Measurements from ENCODE around the gene MADD.

The MADD gene

DNA sequence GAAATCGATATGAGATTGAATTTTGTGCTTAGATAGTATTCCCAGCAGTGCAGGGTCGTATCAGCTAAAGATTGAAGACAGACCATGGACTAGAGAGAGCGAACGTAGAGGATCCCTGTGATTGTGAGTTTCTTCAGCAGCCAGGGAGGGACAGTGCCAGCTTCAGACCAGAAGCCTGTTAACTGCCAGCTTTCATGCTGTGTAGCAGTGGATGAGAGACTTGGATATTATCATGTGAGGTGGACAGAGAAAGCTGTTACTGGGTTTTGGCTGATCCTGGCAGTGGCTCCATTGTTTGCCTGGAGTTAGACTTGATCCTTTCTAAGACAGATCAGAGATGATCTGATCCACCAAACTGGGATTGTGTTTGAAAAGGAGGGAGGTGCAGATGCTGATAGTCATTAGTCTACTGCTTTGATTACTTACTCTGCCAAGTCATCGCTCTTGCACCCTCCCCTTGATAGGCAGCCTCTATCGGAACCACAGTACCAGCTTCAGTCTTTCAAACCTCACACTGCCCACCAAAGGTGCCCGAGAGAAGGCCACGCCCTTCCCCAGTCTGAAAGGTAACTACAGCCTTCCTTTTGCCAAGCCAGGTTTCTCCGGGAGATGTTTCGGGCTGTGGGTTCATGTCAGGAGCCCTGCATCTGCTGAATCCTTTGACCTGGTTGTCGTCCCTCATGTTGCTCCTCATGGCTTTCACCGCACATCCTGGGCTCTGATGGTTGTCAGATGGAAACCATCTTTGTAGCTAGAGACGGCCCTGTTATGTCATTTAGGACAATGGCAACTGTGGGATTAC, 16.2 kb downstream of the MADD start:
- TF ChIP-seq, protein P1, sequence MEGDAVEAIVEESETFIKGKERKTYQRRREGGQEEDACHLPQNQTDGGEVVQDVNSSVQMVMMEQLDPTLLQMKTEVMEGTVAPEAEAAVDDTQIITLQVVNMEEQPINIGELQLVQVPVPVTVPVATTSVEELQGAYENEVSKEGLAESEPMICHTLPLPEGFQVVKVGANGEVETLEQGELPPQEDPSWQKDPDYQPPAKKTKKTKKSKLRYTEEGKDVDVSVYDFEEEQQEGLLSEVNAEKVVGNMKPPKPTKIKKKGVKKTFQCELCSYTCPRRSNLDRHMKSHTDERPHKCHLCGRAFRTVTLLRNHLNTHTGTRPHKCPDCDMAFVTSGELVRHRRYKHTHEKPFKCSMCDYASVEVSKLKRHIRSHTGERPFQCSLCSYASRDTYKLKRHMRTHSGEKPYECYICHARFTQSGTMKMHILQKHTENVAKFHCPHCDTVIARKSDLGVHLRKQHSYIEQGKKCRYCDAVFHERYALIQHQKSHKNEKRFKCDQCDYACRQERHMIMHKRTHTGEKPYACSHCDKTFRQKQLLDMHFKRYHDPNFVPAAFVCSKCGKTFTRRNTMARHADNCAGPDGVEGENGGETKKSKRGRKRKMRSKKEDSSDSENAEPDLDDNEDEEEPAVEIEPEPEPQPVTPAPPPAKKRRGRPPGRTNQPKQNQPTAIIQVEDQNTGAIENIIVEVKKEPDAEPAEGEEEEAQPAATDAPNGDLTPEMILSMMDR (IDR thresholded peaks at IDR 0.05; ENCODE audit: insufficient read depth, low read length, poor library complexity, severe bottlenecking) = no peak
- H3K27me3 ChIP-seq (replicated peaks; ENCODE audit: control insufficient read depth, insufficient read depth, low read length) = no peaks in the 10 kb centered on the region
- no peak for DNase-seq (ENCODE audit: extremely low read depth, insufficient read length)
- no peak overlapping the region for H3K4me3 ChIP-seq (replicated peaks; ENCODE audit: low read depth, low read length)
- H3K36me3 ChIP-seq (ENCODE audit: control insufficient read depth, insufficient read depth, low read length) = peaks cover 50% of the 10 kb centered on the region

DNA sequence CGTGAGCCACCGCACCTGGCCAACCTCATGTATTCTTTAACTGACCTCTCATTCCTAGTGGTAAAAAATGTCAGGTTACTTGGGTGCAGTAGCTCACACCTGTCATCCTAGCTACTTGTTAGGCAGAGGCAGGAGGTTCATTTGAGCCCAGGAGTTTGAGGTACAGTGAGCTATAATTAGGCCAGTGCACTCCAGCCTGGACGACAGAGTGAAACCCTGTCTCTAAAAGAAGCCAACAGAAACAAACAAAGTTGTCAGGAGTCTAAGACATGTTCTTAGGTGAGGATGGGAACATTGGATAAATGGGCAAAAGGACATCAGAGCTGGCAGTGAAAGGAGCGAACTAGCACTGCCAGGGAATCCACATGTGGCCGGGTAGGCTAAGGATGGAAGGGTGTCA, 18.1 kb downstream of the MADD start:
- Histone ChIP-seq H3K27me3 (replicated peaks; ENCODE audit: control insufficient read depth, insufficient read depth, low read length) (no peaks in the 10 kb centered on the region), H3K36me3 (ENCODE audit: control insufficient read depth, insufficient read depth, low read length) (peaks cover 52% of the 10 kb centered on the region), H3K4me3 (replicated peaks; ENCODE audit: low read depth, low read length) (no peak overlapping the region)
- no peak for DNase-seq (ENCODE audit: extremely low read depth, insufficient read length)
- TF ChIP-seq, protein P1 (IDR thresholded peaks at IDR 0.05; ENCODE audit: insufficient read depth, low read length, poor library complexity, severe bottlenecking) = no peak

DNA sequence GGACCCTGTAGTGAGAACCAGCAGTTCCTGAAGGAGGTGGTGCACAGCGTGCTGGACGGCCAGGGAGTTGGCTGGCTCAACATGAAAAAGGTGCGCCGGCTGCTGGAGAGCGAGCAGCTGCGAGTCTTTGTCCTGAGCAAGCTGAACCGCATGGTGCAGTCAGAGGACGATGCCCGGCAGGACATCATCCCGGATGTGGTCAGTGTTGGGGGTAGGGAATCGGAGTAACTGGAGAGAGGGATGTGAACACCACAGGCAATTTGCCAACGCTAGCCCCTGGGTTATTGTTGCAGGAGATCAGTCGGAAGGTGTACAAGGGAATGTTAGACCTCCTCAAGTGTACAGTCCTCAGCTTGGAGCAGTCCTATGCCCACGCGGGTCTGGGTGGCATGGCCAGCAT, 19.9 kb downstream of the MADD start:
- Histone ChIP-seq H3K36me3 (ENCODE audit: control insufficient read depth, insufficient read depth, low read length) (peaks cover 45% of the 10 kb centered on the region), H3K27me3 (replicated peaks; ENCODE audit: control insufficient read depth, insufficient read depth, low read length) (no peaks in the 10 kb centered on the region), H3K4me3 (replicated peaks; ENCODE audit: low read depth, low read length) (no peak overlapping the region)
- DNase-seq (ENCODE audit: extremely low read depth, insufficient read length) = no peak
- TF ChIP-seq, protein P1 (IDR thresholded peaks at IDR 0.05; ENCODE audit: insufficient read depth, low read length, poor library complexity, severe bottlenecking) = no peak

DNA sequence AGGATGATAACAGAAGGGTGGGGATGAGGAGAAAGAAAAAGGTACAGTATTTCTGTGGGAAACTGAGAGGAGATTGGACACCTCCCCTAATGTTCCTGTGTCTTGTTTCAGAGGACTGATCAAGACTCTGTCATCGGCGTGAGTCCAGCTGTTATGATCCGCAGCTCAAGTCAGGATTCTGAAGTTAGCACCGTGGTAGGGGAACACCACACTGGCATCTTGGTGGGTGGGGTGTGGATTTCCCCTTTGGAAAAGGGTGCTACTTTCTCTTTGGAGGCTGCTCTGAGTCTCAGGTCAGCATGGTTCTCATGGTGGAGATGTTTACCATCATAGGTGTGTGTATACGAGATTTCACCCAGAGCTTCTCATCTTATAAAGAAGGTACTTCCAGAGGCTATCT, 25.5 kb downstream of the MADD start:
- no peak overlapping the region for H3K4me3 ChIP-seq (replicated peaks; ENCODE audit: low read depth, low read length)
- TF ChIP-seq, protein P1 (IDR thresholded peaks at IDR 0.05; ENCODE audit: insufficient read depth, low read length, poor library complexity, severe bottlenecking) = no peak
- peaks cover 18% of the 10 kb centered on the region for H3K36me3 ChIP-seq (ENCODE audit: control insufficient read depth, insufficient read depth, low read length)
- H3K27me3 ChIP-seq (replicated peaks; ENCODE audit: control insufficient read depth, insufficient read depth, low read length) = no peaks in the 10 kb centered on the region
- no peak for DNase-seq (ENCODE audit: extremely low read depth, insufficient read length)

DNA sequence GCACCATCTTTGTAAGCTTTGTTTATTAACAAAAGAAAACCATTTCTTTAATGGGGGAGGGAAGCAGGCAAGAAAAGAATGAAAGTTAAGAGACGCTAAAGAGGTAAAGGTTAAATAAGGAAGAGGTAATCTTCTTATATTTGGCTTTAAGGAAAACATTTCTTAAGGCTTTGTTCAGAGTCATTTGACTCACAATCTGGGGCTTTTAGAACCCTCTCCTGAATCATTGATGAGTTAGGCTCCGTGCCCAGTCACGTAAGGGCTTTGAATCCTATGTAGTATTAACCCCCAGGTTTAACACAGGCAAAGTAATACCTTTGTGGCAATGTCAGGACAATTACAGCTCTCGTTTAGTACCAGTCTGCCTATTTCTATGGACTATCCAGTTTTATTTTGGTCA, 26.1 kb downstream of the MADD start:
- Histone ChIP-seq H3K4me3 (replicated peaks; ENCODE audit: low read depth, low read length) (no peak overlapping the region), H3K27me3 (replicated peaks; ENCODE audit: control insufficient read depth, insufficient read depth, low read length) (no peaks in the 10 kb centered on the region), H3K36me3 (ENCODE audit: control insufficient read depth, insufficient read depth, low read length) (peaks cover 15% of the 10 kb centered on the region)
- TF ChIP-seq, protein P1 (IDR thresholded peaks at IDR 0.05; ENCODE audit: insufficient read depth, low read length, poor library complexity, severe bottlenecking) = no peak
- no peak for DNase-seq (ENCODE audit: extremely low read depth, insufficient read length)
